Measurements from ENCODE around the gene TSPOAP1. TPM values are rescaled to one million over a fixed set of nuclear protein-coding genes. Genes with fewer than 3 reads are reported as not detected.

Gene TSPOAP1
- total RNA-seq, 1 donor from 2014 or later, result 101 TPM

DNA sequence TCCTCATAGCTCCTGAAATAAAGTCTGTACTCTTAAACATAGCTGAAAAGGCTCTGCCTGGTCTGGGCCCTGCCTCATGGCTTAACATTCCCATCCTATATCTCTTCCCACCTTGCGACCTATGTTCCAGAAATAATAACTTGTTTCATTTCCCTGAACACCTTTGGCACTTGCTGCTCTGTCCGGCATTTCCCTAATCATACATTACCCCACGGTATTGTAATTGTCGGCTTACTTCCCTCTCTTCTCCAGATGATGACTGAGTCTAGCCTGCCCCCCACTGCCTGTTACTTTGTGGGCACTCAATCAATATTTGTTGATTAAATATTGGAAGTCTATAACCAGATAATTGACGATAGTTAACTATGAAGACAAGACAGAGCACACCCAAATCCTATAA, 46.7 kb upstream of the TSPOAP1 start:
- no peak for DNase-seq (ENCODE audit: low spot score, unreplicated experiment)
- Mint-ChIP-seq H3K36me3 (ENCODE audit: insufficient read depth) (peaks cover 3% of the 10 kb centered on the region), H3K27ac (no peak overlapping the region), H3K27me3 (no peaks in the 10 kb centered on the region), H3K4me1 (ENCODE audit: low read depth) (peaks cover 38% of the 10 kb centered on the region), H3K9me3 (ENCODE audit: low read depth) (no peaks in the 10 kb centered on the region), H3K4me3 (ENCODE audit: low read depth) (no peak overlapping the region)
- no peak for TF ChIP-seq CTCF (IDR thresholded peaks at IDR 0.05; ENCODE audit: unreplicated experiment)

GRCh38 chr17:58373923-58374322, 45.3 kb upstream of the TSPOAP1 start:
- peaks cover 30% of the 10 kb centered on the region for H3K4me1 Mint-ChIP-seq (ENCODE audit: low read depth)
- H3K4me3 Mint-ChIP-seq (ENCODE audit: low read depth), result no peak overlapping the region
- H3K9me3 Mint-ChIP-seq (ENCODE audit: low read depth), result no peaks in the 10 kb centered on the region
- no peak overlapping the region for H3K27ac Mint-ChIP-seq
- H3K36me3 Mint-ChIP-seq (ENCODE audit: insufficient read depth), result peaks cover 5% of the 10 kb centered on the region
- DNase-seq (ENCODE audit: low spot score, unreplicated experiment), result no peak
- no peaks in the 10 kb centered on the region for H3K27me3 Mint-ChIP-seq
- TF ChIP-seq CTCF (IDR thresholded peaks at IDR 0.05; ENCODE audit: unreplicated experiment), result no peak

GRCh38 chr17:58373003-58373402, 44.4 kb upstream of the TSPOAP1 start:
- H3K27ac Mint-ChIP-seq, result peak overlapping the region; percentile 2
- H3K27me3 Mint-ChIP-seq, result no peaks in the 10 kb centered on the region
- TF ChIP-seq CTCF (IDR thresholded peaks at IDR 0.05; ENCODE audit: unreplicated experiment), result no peak
- H3K4me1 Mint-ChIP-seq (ENCODE audit: low read depth), result peaks cover 26% of the 10 kb centered on the region
- no peaks in the 10 kb centered on the region for H3K9me3 Mint-ChIP-seq (ENCODE audit: low read depth)
- DNase-seq (ENCODE audit: low spot score, unreplicated experiment), result no peak
- peaks cover 5% of the 10 kb centered on the region for H3K36me3 Mint-ChIP-seq (ENCODE audit: insufficient read depth)
- no peak overlapping the region for H3K4me3 Mint-ChIP-seq (ENCODE audit: low read depth)

DNA sequence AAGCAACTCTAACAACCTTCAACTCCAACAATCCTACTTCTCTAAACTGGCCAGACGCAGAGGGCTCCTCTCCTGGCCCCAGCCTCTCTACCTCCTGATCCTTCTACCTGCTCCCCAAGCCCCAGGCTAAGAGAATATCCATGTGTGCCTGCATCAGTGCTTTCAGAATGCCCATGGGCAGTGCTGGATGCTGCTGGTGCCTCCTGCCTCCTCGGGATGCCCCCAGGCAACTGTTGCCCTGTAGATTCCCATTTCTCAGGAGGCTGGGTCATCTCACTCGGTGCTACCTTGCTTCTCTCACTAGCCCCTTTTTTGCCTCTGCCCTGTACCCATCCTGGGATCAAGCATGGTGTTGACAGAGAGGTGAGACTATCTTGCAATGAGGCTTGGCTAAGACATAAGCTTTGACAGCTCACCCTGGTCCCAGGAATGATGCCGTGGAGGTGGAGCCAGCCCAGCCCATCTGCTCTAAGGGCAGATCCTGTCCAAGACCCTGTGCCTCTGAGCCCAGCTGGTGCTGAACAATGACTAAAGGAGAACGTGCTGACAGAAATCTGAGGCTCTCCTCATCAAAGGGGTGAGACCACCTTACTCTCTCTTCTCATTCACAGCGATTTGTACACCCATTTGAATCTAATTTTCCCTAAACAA, 42.8 kb upstream of the TSPOAP1 start:
- H3K4me1 Mint-ChIP-seq (ENCODE audit: low read depth), result peaks cover 14% of the 10 kb centered on the region
- no peak for TF ChIP-seq CTCF (IDR thresholded peaks at IDR 0.05; ENCODE audit: unreplicated experiment)
- H3K27me3 Mint-ChIP-seq, result no peaks in the 10 kb centered on the region
- DNase-seq (ENCODE audit: low spot score, unreplicated experiment), result no peak
- H3K9me3 Mint-ChIP-seq (ENCODE audit: low read depth), result no peaks in the 10 kb centered on the region
- peaks cover 5% of the 10 kb centered on the region for H3K36me3 Mint-ChIP-seq (ENCODE audit: insufficient read depth)
- peak overlapping the region; percentile 47 for H3K27ac Mint-ChIP-seq
- no peak overlapping the region for H3K4me3 Mint-ChIP-seq (ENCODE audit: low read depth)

DNA sequence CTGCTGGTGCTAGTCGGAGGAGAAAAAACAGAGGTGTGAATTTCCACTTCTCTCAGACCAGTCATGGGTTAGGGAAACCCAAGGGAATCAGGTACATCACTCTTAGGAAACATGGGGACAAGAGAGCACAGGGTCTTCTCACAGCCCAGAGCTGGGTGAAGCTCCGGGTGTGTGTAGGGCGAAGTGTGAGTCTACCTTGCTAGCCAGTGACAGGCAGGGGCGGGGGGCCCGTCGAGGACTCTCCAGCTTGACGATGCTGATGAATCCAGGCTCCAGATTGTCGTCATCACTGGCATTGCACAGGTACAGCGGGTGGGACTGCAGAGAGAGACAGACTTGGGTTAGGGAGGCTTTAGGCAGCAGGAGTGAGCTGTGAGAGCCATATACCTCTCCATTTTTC, 42.1 kb upstream of the TSPOAP1 start:
- Mint-ChIP-seq H3K36me3 (ENCODE audit: insufficient read depth) (peaks cover 5% of the 10 kb centered on the region), H3K27ac (no peak overlapping the region), H3K9me3 (ENCODE audit: low read depth) (no peaks in the 10 kb centered on the region), H3K4me3 (ENCODE audit: low read depth) (no peak overlapping the region), H3K4me1 (ENCODE audit: low read depth) (peaks cover 15% of the 10 kb centered on the region), H3K27me3 (no peaks in the 10 kb centered on the region)
- no peak for DNase-seq (ENCODE audit: low spot score, unreplicated experiment)
- TF ChIP-seq CTCF (IDR thresholded peaks at IDR 0.05; ENCODE audit: unreplicated experiment), result no peak

Measured in progenitor cell of endocrine pancreas (in vitro differentiated cells).